Measurements from ENCODE around the gene AAK1. TPM values are rescaled to one million over a fixed set of nuclear protein-coding genes. Genes with fewer than 3 reads are reported as not detected.

The AAK1 gene
- total RNA-seq, 2 donors from 2014 or later = 70.7 to 77.3 TPM

- no peak overlapping the region for H3K4me3 ChIP-seq
- no peaks in the 10 kb centered on the region for H3K9me3 ChIP-seq
- WGBS = 96% methylated on average over 6 of the region's 6 CpGs
- H3K27me3 ChIP-seq (replicated peaks; ENCODE audit: insufficient read depth) = no peaks in the 10 kb centered on the region
- no peak for TF ChIP-seq POLR2AphosphoS5 (IDR thresholded peaks at IDR 0.05)
- TF ChIP-seq, protein P1, sequence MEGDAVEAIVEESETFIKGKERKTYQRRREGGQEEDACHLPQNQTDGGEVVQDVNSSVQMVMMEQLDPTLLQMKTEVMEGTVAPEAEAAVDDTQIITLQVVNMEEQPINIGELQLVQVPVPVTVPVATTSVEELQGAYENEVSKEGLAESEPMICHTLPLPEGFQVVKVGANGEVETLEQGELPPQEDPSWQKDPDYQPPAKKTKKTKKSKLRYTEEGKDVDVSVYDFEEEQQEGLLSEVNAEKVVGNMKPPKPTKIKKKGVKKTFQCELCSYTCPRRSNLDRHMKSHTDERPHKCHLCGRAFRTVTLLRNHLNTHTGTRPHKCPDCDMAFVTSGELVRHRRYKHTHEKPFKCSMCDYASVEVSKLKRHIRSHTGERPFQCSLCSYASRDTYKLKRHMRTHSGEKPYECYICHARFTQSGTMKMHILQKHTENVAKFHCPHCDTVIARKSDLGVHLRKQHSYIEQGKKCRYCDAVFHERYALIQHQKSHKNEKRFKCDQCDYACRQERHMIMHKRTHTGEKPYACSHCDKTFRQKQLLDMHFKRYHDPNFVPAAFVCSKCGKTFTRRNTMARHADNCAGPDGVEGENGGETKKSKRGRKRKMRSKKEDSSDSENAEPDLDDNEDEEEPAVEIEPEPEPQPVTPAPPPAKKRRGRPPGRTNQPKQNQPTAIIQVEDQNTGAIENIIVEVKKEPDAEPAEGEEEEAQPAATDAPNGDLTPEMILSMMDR (IDR thresholded peaks at IDR 0.05) = no peak
- TF ChIP-seq POLR2A (IDR thresholded peaks at IDR 0.05) = no peak
- intact Hi-C loops (cut with DNase I) = loop anchor here (5.0 kb wide), 1 partner anchor 51 kb away; the partner anchor contains the start of gene GFPT1
- H3K27ac ChIP-seq = peak overlapping the region; percentile 96 to 98
- no peak for DNase-seq (ENCODE audit: low spot score)
- H3K36me3 ChIP-seq = no peaks in the 10 kb centered on the region
- no peaks in the 10 kb centered on the region for H3K4me1 ChIP-seq (replicated peaks)
Measured at GRCh38 chr2:69438580-69438979, 205.0 kb downstream of the AAK1 start.

DNA sequence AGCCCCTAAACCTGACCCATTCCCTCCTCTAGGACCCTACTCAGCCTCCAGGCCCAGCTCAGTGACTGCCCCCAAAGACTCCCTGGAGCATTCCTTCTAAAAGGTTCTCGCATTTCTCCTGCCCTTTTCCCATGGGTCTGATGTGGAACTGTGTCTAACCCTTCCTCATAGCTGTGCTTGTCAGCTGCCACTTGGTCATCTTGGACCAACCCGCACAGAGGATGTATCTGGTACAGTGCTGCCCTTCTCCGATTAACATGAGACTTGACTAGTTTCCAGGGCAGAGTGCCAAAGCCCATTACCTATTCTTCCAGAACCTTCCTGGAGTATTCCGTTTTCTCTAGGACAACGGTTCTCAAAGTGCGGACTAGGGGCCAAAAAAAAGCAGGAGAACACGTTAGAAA, 205.8 kb downstream of the AAK1 start:
- intact Hi-C loops (cut with DNase I) = loop anchor here (2.0 to 5.0 kb wide), 3 partner anchors 50 to 425 kb away; partner anchors contain the start of genes AAK1, ANTXR1 and GFPT1

GRCh38 chr2:69436938-69437750, 206.4 kb downstream of the AAK1 start, which contains the start of gene NFU1:
NFU1 (minus strand) TSS chr2:69437435; CDS start chr2:69437422, 13 bp downstream.
- TF ChIP-seq POLR2AphosphoS5 (IDR thresholded peaks at IDR 0.05) = peak; percentile 85
- TF ChIP-seq, protein P1 (IDR thresholded peaks at IDR 0.05) = peak; percentile 28 to 78 (median 58)
- peak; percentile 79 for TF ChIP-seq POLR2A (IDR thresholded peaks at IDR 0.05)
- Histone ChIP-seq H3K9me3 (no peaks in the 10 kb centered on the region), H3K36me3 (no peaks in the 10 kb centered on the region), H3K27me3 (replicated peaks; ENCODE audit: insufficient read depth) (no peaks in the 10 kb centered on the region), H3K4me1 (replicated peaks) (no peaks in the 10 kb centered on the region), H3K4me3 (peak within 1 kb of the TSS; percentile 65 to 78), H3K27ac (peak within 1 kb of the TSS; percentile 96 to 98)
- under 1% methylated on average over 36 of the region's 60 CpGs for WGBS
- intact Hi-C loops (cut with DNase I) = loop anchor here (2.0 to 5.0 kb wide), 3 partner anchors 50 to 424 kb away; partner anchors contain the start of genes AAK1, ANTXR1 and GFPT1
- DNase-seq (ENCODE audit: low spot score) = peak; percentile 83

More for the DNA sequence above, 205.8 kb downstream of the AAK1 start:
- no peaks in the 10 kb centered on the region for H3K9me3 ChIP-seq
- H3K4me1 ChIP-seq (replicated peaks) = no peaks in the 10 kb centered on the region
- peak overlapping the region; percentile 65 to 78 for H3K4me3 ChIP-seq
- no peaks in the 10 kb centered on the region for H3K27me3 ChIP-seq (replicated peaks; ENCODE audit: insufficient read depth)
- peak overlapping the region; percentile 96 to 98 for H3K27ac ChIP-seq
- no peaks in the 10 kb centered on the region for H3K36me3 ChIP-seq
- DNase-seq (ENCODE audit: low spot score) = peak; percentile 60
- TF ChIP-seq POLR2A (IDR thresholded peaks at IDR 0.05) = no peak
- no peak for TF ChIP-seq POLR2AphosphoS5 (IDR thresholded peaks at IDR 0.05)
- TF ChIP-seq, protein P1 (IDR thresholded peaks at IDR 0.05) = no peak
- WGBS = 32% methylated on average over 7 of the region's 7 CpGs

- Histone ChIP-seq H3K4me1 (replicated peaks) (no peaks in the 10 kb centered on the region), H3K27me3 (replicated peaks; ENCODE audit: insufficient read depth) (no peaks in the 10 kb centered on the region), H3K27ac (peak overlapping the region; percentile 96 to 98), H3K9me3 (no peaks in the 10 kb centered on the region), H3K36me3 (no peaks in the 10 kb centered on the region), H3K4me3 (peak overlapping the region; percentile 65 to 78)
- intact Hi-C loops (cut with DNase I) = loop anchor here (2.0 to 5.0 kb wide), 3 partner anchors 49 to 424 kb away; partner anchors contain the start of genes AAK1, ANTXR1 and GFPT1
- DNase-seq (ENCODE audit: low spot score) = peak; percentile 8
- WGBS = 4% methylated on average over 5 of the region's 5 CpGs
- no peak for TF ChIP-seq POLR2A (IDR thresholded peaks at IDR 0.05)
- TF ChIP-seq, protein P1 (IDR thresholded peaks at IDR 0.05) = peak in 1 of 4 experiments; percentile 9
Measured at GRCh38 chr2:69436596-69436937, 207.0 kb downstream of the AAK1 start.

All from prostate gland (tissue), 2 donors.